OCI-M2 (cell line): ENCODE measurements around the gene ZFHX2.
A peak's percentile ranks its signal among the peaks of the same experiment; 100 is the strongest.

Experiments used
- DNase-seq: peaks from one replicate; lab custom pipeline; 2025; ENCODE audit not compliant: unreplicated experiment; lab: John Stamatoyannopoulos, UW

The ZFHX2 gene

GRCh38 chr14:23561873-23562821, 10.6 kb upstream of the ZFHX2 start:
- DNase-seq, result no peak

- no peak for DNase-seq
These were observed 9.7 kb upstream of the ZFHX2 start for GRCh38 chr14:23561259-23561658.

- DNase-seq, result no peak
These were observed 8.5 kb upstream of the ZFHX2 start for GRCh38 chr14:23559926-23560520.

GRCh38 chr14:23559010-23559925, 7.7 kb upstream of the ZFHX2 start:
- DNase-seq, result no peak

GRCh38 chr14:23558346-23559009, 6.9 kb upstream of the ZFHX2 start:
- DNase-seq, result no peak

GRCh38 chr14:23557946-23558345, 6.4 kb upstream of the ZFHX2 start:
- no peak for DNase-seq

GRCh38 chr14:23557521-23557920, 6.0 kb upstream of the ZFHX2 start:
- no peak for DNase-seq

GRCh38 chr14:23556700-23557440, 5.3 kb upstream of the ZFHX2 start:
- no peak for DNase-seq

- DNase-seq, result peak; percentile 89
These were observed 4.5 kb upstream of the ZFHX2 start, which contains the start of gene THTPA for GRCh38 chr14:23555882-23556699. Gene THTPA, plus strand, starts transcription at chr14:23556271. Its CDS starts 487 bp downstream, at chr14:23556758.

GRCh38 chr14:23555533-23555881, 3.9 kb upstream of the ZFHX2 start:
- no peak for DNase-seq

GRCh38 chr14:23550812-23551265, 726 bp downstream of the ZFHX2 start:
- DNase-seq, result no peak

GRCh38 chr14:23550131-23550811, 1.3 kb downstream of the ZFHX2 start:
- no peak for DNase-seq

GRCh38 chr14:23548351-23549318, 2.9 kb downstream of the ZFHX2 start:
- DNase-seq, result no peak

- DNase-seq, result no peak
These were observed 3.6 kb downstream of the ZFHX2 start for GRCh38 chr14:23547924-23548323.

- no peak for DNase-seq
These were observed 5.0 kb downstream of the ZFHX2 start for GRCh38 chr14:23546450-23547035.

- no peak for DNase-seq
These were observed 5.7 kb downstream of the ZFHX2 start for GRCh38 chr14:23545740-23546365.
